Activated naive CD8-positive, alpha-beta T cell (primary cell): Measurements from ENCODE around the gene NELFB.
"Not testable (repeated sequence)": the region's sequence is repeated elsewhere in the genome, so short reads cannot be mapped to it uniquely, and the experiment has no call there.

Source experiments
- H3K27ac Mint-ChIP-seq: one replicate; pipeline ENCODE4 v1.8.0; 2021; ENCODE audit warnings: mixed read lengths
- H3K27me3 Mint-ChIP-seq: one replicate; pipeline ENCODE4 v1.8.0; 2021; ENCODE audit warnings: mixed read lengths
- H3K36me3 Mint-ChIP-seq: one replicate; pipeline ENCODE4 v1.8.0; 2021; ENCODE audit warnings: mixed read lengths
- H3K4me1 Mint-ChIP-seq: one replicate; pipeline ENCODE4 v1.8.0; 2021; ENCODE audit warnings: low read depth, mixed read lengths
- H3K4me3 Mint-ChIP-seq: one replicate; pipeline ENCODE4 v1.8.0; 2021; ENCODE audit warnings: mild to moderate bottlenecking, mixed read lengths
- H3K9me3 Mint-ChIP-seq: one replicate; pipeline ENCODE4 v1.8.0; 2021; ENCODE audit warnings: low read depth, mixed read lengths

Gene NELFB

GRCh38 chr9:137237759-137238726 lies 17.1 kb upstream of the NELFB start:
- H3K9me3 Mint-ChIP-seq: no peaks in the 10 kb centered on the region
- H3K36me3 Mint-ChIP-seq: peaks cover 4% of the 10 kb centered on the region
- no peak overlapping the region for H3K4me3 Mint-ChIP-seq
- H3K27me3 Mint-ChIP-seq: no peaks in the 10 kb centered on the region
- no peak overlapping the region for H3K27ac Mint-ChIP-seq
- peaks cover 20% of the 10 kb centered on the region for H3K4me1 Mint-ChIP-seq

GRCh38 chr9:137239541-137240200 lies 15.5 kb upstream of the NELFB start:
- H3K9me3 Mint-ChIP-seq, H3K36me3 Mint-ChIP-seq, H3K27me3 Mint-ChIP-seq: not testable (repeated sequence)
- H3K4me1 Mint-ChIP-seq: peaks cover 20% of the 10 kb centered on the region
- peak overlapping the region; percentile 80 for H3K4me3 Mint-ChIP-seq
- peak overlapping the region; percentile 54 for H3K27ac Mint-ChIP-seq

- Mint-ChIP-seq H3K4me1 (peaks cover 20% of the 10 kb centered on the region), H3K4me3 (peak overlapping the region; percentile 80), H3K9me3 (no peaks in the 10 kb centered on the region), H3K36me3 (peaks cover 4% of the 10 kb centered on the region), H3K27ac (no peak overlapping the region), H3K27me3 (no peaks in the 10 kb centered on the region)
These were observed 14.7 kb upstream of the NELFB start for GRCh38 chr9:137240318-137240840.

GRCh38 chr9:137240841-137241489 lies 14.2 kb upstream of the NELFB start, which contains the start of gene TUBB4B:
TSS of gene TUBB4B (plus strand) at chr9:137241287. CDS start at chr9:137241361, 74 bp downstream.
- Mint-ChIP-seq H3K4me1 (peaks cover 20% of the 10 kb centered on the region), H3K27me3 (no peaks in the 10 kb centered on the region), H3K36me3 (peaks cover 4% of the 10 kb centered on the region), H3K9me3 (no peaks in the 10 kb centered on the region), H3K27ac (peak within 1 kb of the TSS; percentile 87), H3K4me3 (peak within 1 kb of the TSS; percentile 93)

GRCh38 chr9:137241490-137242268 lies 13.4 kb upstream of the NELFB start:
- no peaks in the 10 kb centered on the region for H3K9me3 Mint-ChIP-seq
- peaks cover 20% of the 10 kb centered on the region for H3K4me1 Mint-ChIP-seq
- H3K36me3 Mint-ChIP-seq: peaks cover 4% of the 10 kb centered on the region
- H3K27ac Mint-ChIP-seq: no peak overlapping the region
- H3K4me3 Mint-ChIP-seq: peak overlapping the region; percentile 93
- H3K27me3 Mint-ChIP-seq: no peaks in the 10 kb centered on the region

- Mint-ChIP-seq H3K27me3 (no peaks in the 10 kb centered on the region), H3K27ac (peak overlapping the region; percentile 72), H3K4me1 (peaks cover 18% of the 10 kb centered on the region), H3K9me3 (no peaks in the 10 kb centered on the region), H3K36me3 (peaks cover 4% of the 10 kb centered on the region), H3K4me3 (peak overlapping the region; percentile 87)
These were observed 12.6 kb upstream of the NELFB start for GRCh38 chr9:137242269-137243203.

GRCh38 chr9:137243266-137243625 lies 11.9 kb upstream of the NELFB start:
- H3K27me3 Mint-ChIP-seq, H3K9me3 Mint-ChIP-seq, H3K36me3 Mint-ChIP-seq, H3K27ac Mint-ChIP-seq, H3K4me3 Mint-ChIP-seq: not testable (repeated sequence)
- H3K4me1 Mint-ChIP-seq: peaks cover 18% of the 10 kb centered on the region

GRCh38 chr9:137243626-137244485 lies 11.3 kb upstream of the NELFB start:
- peak overlapping the region; percentile 17 for H3K4me3 Mint-ChIP-seq
- no peaks in the 10 kb centered on the region for H3K9me3 Mint-ChIP-seq
- peaks cover 16% of the 10 kb centered on the region for H3K4me1 Mint-ChIP-seq
- H3K36me3 Mint-ChIP-seq: peaks cover 4% of the 10 kb centered on the region
- H3K27me3 Mint-ChIP-seq: no peaks in the 10 kb centered on the region
- H3K27ac Mint-ChIP-seq: no peak overlapping the region

- peaks cover 4% of the 10 kb centered on the region for H3K36me3 Mint-ChIP-seq
- H3K4me3 Mint-ChIP-seq: no peak overlapping the region
- no peaks in the 10 kb centered on the region for H3K9me3 Mint-ChIP-seq
- H3K27ac Mint-ChIP-seq: no peak overlapping the region
- H3K27me3 Mint-ChIP-seq: no peaks in the 10 kb centered on the region
- H3K4me1 Mint-ChIP-seq: peaks cover 12% of the 10 kb centered on the region
These were observed 10.4 kb upstream of the NELFB start for GRCh38 chr9:137244486-137245449.

- no peaks in the 10 kb centered on the region for H3K9me3 Mint-ChIP-seq
- peaks cover 4% of the 10 kb centered on the region for H3K36me3 Mint-ChIP-seq
- H3K4me1 Mint-ChIP-seq: peaks cover 12% of the 10 kb centered on the region
- H3K4me3 Mint-ChIP-seq: no peak overlapping the region
- no peaks in the 10 kb centered on the region for H3K27me3 Mint-ChIP-seq
- H3K27ac Mint-ChIP-seq: no peak overlapping the region
These were observed 9.4 kb upstream of the NELFB start for GRCh38 chr9:137245450-137246421.
